ENCODE data around the gene IFT20.

IFT20 gene

DNA sequence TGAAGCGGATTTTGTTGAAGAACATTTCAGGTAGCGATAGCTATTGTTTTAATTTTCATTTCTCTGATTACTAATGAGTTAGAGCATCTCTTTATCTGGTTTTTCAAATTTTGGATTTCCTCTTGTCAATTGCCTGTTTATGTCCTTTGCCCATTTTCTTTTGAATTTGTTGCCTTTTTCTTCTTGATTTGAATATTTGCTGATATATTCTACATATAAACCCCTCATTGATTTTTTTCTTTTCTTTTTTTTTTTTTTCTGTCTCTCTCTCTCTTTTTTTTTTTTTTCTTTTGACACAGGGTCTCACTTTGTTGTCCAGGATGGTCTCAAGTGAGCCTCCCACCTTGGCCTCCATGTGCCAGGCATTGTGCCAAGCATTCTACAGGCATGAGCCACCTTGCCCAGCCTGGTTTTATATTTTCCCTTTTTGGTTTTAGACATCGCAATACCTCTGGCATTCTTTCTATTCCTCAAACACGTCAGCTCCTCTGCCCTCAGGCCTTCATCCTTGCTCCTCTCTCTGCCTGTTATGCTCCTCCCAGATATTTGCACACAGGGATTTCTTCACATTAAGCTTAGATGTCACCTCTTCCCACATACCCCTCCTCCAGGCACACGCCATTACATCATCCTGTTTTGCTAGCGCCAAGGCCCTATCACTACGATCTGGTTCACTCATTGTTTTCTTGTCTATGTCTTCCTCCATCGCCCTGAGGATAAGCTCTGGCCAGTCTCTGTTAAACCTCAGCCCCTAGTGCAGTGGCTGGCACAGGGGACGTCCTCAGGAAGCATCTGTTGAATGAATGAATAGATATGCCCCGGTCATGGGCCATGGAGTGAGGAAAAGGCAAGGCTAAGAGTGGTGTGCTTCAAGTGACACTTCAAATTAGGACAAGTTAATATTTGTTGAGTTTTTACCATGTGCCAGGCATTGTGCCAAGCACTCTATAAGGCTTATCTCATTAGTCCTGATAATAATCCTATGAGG, 44.8 kb upstream of the IFT20 start (continued):
- TF ChIP-seq, protein P1, sequence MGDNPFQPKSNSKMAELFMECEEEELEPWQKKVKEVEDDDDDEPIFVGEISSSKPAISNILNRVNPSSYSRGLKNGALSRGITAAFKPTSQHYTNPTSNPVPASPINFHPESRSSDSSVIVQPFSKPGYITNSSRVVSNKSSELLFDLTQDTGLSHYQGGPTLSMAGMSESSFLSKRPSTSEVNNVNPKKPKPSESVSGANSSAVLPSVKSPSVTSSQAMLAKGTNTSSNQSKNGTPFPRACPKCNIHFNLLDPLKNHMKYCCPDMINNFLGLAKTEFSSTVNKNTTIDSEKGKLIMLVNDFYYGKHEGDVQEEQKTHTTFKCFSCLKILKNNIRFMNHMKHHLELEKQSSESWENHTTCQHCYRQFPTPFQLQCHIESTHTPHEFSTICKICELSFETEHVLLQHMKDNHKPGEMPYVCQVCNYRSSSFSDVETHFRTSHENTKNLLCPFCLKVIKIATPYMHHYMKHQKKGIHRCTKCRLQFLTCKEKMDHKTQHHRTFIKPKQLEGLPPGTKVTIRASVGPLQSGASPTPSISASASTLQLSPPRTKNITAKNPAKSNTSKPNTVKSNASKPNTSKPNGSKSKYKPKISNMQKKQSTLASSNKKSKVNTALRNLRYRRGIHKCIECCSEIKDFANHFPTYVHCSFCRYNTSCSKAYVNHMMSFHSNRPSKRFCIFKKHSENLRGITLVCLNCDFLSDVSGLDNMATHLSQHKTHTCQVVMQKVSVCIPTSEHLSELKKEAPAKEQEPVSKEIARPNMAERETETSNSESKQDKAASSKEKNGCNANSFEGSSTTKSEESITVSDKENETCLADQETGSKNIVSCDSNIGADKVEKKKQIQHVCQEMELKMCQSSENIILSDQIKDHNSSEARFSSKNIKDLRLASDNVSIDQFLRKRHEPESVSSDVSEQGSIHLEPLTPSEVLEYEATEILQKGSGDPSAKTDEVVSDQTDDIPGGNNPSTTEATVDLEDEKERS (tag by site-specific recombination; IDR thresholded peaks at IDR 0.05), result no peak
- TF ChIP-seq, protein P2, sequence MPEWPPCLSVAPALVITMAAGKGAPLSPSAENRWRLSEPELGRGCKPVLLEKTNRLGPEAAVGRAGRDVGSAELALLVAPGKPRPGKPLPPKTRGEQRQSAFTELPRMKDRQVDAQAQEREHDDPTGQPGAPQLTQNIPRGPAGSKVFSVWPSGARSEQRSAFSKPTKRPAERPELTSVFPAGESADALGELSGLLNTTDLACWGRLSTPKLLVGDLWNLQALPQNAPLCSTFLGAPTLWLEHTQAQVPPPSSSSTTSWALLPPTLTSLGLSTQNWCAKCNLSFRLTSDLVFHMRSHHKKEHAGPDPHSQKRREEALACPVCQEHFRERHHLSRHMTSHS (tag by site-specific recombination; IDR thresholded peaks at IDR 0.05), result no peak
- TF ChIP-seq, protein P3, sequence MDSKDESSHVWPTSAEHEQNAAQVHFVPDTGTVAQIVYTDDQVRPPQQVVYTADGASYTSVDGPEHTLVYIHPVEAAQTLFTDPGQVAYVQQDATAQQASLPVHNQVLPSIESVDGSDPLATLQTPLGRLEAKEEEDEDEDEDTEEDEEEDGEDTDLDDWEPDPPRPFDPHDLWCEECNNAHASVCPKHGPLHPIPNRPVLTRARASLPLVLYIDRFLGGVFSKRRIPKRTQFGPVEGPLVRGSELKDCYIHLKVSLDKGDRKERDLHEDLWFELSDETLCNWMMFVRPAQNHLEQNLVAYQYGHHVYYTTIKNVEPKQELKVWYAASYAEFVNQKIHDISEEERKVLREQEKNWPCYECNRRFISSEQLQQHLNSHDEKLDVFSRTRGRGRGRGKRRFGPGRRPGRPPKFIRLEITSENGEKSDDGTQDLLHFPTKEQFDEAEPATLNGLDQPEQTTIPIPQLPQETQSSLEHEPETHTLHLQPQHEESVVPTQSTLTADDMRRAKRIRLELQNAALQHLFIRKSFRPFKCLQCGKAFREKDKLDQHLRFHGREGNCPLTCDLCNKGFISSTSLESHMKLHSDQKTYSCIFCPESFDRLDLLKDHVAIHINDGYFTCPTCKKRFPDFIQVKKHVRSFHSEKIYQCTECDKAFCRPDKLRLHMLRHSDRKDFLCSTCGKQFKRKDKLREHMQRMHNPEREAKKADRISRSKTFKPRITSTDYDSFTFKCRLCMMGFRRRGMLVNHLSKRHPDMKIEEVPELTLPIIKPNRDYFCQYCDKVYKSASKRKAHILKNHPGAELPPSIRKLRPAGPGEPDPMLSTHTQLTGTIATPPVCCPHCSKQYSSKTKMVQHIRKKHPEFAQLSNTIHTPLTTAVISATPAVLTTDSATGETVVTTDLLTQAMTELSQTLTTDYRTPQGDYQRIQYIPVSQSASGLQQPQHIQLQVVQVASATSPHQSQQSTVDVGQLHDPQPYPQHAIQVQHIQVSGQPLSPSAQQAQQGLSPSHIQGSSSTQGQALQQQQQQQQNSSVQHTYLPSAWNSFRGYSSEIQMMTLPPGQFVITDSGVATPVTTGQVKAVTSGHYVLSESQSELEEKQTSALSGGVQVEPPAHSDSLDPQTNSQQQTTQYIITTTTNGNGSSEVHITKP (tag by site-specific recombination; IDR thresholded peaks at IDR 0.05), result peak; percentile 54
- TF ChIP-seq SCRT1 (tag by site-specific recombination; IDR thresholded peaks at IDR 0.05; ENCODE audit: borderline replicate concordance) (no peak), ZIC2 (tag by site-specific recombination; IDR thresholded peaks at IDR 0.05) (no peak), ZNF239 (tag by site-specific recombination; IDR thresholded peaks at IDR 0.05) (no peak), ZNF529 (tag by site-specific recombination; IDR thresholded peaks at IDR 0.05; ENCODE audit: insufficient replicate concordance) (no peak), ZNF324 (tag by site-specific recombination; IDR thresholded peaks at IDR 0.05) (peak; percentile 46; the same call in 1 of the 2 replicates), GLIS1 (tag by site-specific recombination; IDR thresholded peaks at IDR 0.05) (no peak), ZNF354C (tag by site-specific recombination; IDR thresholded peaks at IDR 0.05; ENCODE audit: borderline replicate concordance, low read depth) (no peak), ZSCAN30 (tag by site-specific recombination; IDR thresholded peaks at IDR 0.05) (no peak), ZNF416 (tag by site-specific recombination; IDR thresholded peaks at IDR 0.05) (no peak), TRIM28 (IDR thresholded peaks at IDR 0.05; ENCODE audit: borderline replicate concordance, low read length) (no peak), ZNF747 (tag by site-specific recombination; IDR thresholded peaks at IDR 0.05) (no peak), KLF8 (tag by site-specific recombination; IDR thresholded peaks at IDR 0.05) (0 out of 2 replicates have a peak, but pooled peaks have one; percentile 43)
- TF ChIP-seq, protein P4, sequence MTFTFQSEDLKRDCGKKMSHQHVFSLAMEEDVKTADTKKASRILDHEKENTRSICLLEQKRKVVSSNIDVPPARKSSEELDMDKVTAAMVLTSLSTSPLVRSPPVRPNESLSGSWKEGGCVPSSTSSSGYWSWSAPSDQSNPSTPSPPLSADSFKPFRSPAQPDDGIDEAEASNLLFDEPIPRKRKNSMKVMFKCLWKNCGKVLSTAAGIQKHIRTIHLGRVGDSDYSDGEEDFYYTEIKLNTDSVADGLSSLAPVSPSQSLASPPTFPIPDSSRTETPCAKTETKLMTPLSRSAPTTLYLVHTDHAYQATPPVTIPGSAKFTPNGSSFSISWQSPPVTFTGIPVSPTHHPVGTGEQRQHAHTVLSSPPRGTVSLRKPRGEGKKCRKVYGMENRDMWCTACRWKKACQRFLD (tag by site-specific recombination; IDR thresholded peaks at IDR 0.05), result no peak
- TF ChIP-seq, protein P5, sequence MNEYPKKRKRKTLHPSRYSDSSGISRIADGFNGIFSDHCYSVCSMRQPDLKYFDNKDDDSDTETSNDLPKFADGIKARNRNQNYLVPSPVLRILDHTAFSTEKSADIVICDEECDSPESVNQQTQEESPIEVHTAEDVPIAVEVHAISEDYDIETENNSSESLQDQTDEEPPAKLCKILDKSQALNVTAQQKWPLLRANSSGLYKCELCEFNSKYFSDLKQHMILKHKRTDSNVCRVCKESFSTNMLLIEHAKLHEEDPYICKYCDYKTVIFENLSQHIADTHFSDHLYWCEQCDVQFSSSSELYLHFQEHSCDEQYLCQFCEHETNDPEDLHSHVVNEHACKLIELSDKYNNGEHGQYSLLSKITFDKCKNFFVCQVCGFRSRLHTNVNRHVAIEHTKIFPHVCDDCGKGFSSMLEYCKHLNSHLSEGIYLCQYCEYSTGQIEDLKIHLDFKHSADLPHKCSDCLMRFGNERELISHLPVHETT (tag by site-specific recombination; IDR thresholded peaks at IDR 0.05), result no peak
- TF ChIP-seq, protein P6, sequence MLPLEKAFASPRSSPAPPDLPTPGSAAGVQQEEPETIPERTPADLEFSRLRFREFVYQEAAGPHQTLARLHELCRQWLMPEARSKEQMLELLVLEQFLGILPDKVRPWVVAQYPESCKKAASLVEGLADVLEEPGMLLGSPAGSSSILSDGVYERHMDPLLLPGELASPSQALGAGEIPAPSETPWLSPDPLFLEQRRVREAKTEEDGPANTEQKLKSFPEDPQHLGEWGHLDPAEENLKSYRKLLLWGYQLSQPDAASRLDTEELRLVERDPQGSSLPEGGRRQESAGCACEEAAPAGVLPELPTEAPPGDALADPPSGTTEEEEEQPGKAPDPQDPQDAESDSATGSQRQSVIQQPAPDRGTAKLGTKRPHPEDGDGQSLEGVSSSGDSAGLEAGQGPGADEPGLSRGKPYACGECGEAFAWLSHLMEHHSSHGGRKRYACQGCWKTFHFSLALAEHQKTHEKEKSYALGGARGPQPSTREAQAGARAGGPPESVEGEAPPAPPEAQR (tag by site-specific recombination; IDR thresholded peaks at IDR 0.05), result no peak
- TF ChIP-seq, protein P7, sequence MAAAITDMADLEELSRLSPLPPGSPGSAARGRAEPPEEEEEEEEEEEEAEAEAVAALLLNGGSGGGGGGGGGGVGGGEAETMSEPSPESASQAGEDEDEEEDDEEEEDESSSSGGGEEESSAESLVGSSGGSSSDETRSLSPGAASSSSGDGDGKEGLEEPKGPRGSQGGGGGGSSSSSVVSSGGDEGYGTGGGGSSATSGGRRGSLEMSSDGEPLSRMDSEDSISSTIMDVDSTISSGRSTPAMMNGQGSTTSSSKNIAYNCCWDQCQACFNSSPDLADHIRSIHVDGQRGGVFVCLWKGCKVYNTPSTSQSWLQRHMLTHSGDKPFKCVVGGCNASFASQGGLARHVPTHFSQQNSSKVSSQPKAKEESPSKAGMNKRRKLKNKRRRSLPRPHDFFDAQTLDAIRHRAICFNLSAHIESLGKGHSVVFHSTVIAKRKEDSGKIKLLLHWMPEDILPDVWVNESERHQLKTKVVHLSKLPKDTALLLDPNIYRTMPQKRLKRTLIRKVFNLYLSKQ (tag by site-specific recombination; IDR thresholded peaks at IDR 0.05; ENCODE audit: borderline replicate concordance), result no peak
- TF ChIP-seq, protein P8, sequence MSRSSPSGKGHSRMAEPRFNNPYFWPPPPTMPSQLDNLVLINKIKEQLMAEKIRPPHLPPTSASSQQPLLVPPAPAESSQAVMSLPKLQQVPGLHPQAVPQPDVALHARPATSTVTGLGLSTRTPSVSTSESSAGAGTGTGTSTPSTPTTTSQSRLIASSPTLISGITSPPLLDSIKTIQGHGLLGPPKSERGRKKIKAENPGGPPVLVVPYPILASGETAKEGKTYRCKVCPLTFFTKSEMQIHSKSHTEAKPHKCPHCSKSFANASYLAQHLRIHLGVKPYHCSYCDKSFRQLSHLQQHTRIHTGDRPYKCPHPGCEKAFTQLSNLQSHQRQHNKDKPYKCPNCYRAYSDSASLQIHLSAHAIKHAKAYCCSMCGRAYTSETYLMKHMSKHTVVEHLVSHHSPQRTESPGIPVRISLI (tag by site-specific recombination; IDR thresholded peaks at IDR 0.05), result no peak
- TF ChIP-seq, protein P9, sequence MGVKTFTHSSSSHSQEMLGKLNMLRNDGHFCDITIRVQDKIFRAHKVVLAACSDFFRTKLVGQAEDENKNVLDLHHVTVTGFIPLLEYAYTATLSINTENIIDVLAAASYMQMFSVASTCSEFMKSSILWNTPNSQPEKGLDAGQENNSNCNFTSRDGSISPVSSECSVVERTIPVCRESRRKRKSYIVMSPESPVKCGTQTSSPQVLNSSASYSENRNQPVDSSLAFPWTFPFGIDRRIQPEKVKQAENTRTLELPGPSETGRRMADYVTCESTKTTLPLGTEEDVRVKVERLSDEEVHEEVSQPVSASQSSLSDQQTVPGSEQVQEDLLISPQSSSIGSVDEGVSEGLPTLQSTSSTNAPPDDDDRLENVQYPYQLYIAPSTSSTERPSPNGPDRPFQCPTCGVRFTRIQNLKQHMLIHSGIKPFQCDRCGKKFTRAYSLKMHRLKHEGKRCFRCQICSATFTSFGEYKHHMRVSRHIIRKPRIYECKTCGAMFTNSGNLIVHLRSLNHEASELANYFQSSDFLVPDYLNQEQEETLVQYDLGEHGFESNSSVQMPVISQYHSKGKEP (tag by site-specific recombination; IDR thresholded peaks at IDR 0.05), result no peak

Measured in HEK293 (cell line).